H1 (cell line): ENCODE data around the gene ADK. TPM values are rescaled to one million over a fixed set of nuclear protein-coding genes. Genes with fewer than 3 reads are reported as not detected.

ENCODE experiments used
- CBX5 ChIP-seq: fragments of 300-800, 300-1000 bp; sonication (generic); IDR thresholded peaks from 2 replicates; pipeline ENCODE4 v1.7.1; 2016; ENCODE audit warnings: antibody characterized with exemption, low read length, low read depth
- CREB1 ChIP-seq: IDR thresholded peaks from 2 replicates; pipeline ENCODE4 v1.6.1; 2012; ENCODE audit warnings: inconsistent platforms
- GTF2F1 ChIP-seq: IDR thresholded peaks from 2 replicates; pipeline ENCODE4 v1.6.1; 2012; ENCODE audit warnings: low read depth, low read length, improper control_type of control experiment, borderline replicate concordance
- polyA plus RNA-seq, 7 experiments: library from polyadenylated mRNA; depleted of rRNA in 3 of 7; stranded (reverse) in 5 of 7; unstranded in 2 of 7; fragments of >200 nt in 5 of 7; fragments of 200-250 nt in 2 of 7; gene quantifications; 1 replicate in 5 of 7; 2 replicates in 1 of 7; 4 replicates in 1 of 7; pipeline versions ENCODE4 v1.2.1 to v1.2.3, GENCODE V29; 2011 to 2013; ENCODE audit warnings: missing spikeins in 2 of 7, mixed read lengths in 2 of 7
- total RNA-seq: library from RNA; stranded (reverse); fragmentation: NEBNext Ultra II Directional; extraction: Animal tissue kit (Norgen Biotek cat#: 25700); gene quantifications from 2 replicates; pipeline ENCODE4 v1.2.1, GENCODE V29; 2021

The ADK gene
- total and polyA plus RNA-seq, 2 of the 8 experiments (the other 6 are each of a cell fraction or from before 2014, with no cell fraction given) = 12.3 to 42.4 TPM

GRCh38 chr10:74542077-74542476 is 391.1 kb downstream of the ADK start (continued):
- no peak for TF ChIP-seq GTF2F1
- TF ChIP-seq CREB1 = no peak
- no peak for TF ChIP-seq CBX5
